Stimulated activated CD8-positive, alpha-beta memory T cell treated with anti-CD3 and anti-CD28 coated beads, Interleukin-2, amount 100 ng/mL, for 48 hours (primary cell): ENCODE measurements around the gene PEX14.

Experiments
- DNase-seq, 2 donors: peaks; one replicate each; pipeline ENCODE4 v3.0.0-alpha.2; 2020; ENCODE audit warnings: low read depth in 2 of 2

Gene PEX14

GRCh38 chr1:10593750-10594149 is 119.0 kb downstream of the PEX14 start:
- no peak for DNase-seq

DNA sequence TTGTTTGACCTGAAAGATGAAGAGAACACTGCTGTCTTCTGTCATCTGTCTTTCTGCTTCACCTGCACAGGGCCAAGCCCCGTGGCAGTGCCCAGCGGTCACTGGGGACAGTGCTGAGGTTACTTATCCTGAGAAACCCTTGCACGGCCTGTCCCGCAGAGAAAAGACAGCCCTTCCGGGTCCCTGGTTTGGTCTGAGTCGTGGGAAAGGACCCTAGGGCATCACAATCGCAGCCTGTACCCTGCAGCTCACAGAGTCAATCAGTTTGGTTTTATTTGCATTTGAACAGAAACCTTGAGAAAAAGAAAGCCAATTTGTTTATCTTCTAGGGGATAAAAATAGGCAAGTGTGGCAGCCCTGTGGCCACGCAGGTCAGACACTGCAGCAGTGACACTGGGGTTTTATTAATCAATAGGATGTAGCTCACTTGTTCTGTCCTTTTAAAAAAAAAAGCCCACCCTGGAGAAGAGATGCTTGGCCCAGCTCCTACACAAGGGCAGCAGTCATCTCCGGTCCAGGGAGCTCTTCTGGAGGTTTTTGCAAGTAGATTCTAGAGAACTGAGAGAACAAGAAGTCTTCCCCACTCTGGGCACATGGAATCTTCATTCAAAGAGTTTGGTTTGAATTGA is 120.0 kb downstream of the PEX14 start:
- DNase-seq, result no peak

DNA sequence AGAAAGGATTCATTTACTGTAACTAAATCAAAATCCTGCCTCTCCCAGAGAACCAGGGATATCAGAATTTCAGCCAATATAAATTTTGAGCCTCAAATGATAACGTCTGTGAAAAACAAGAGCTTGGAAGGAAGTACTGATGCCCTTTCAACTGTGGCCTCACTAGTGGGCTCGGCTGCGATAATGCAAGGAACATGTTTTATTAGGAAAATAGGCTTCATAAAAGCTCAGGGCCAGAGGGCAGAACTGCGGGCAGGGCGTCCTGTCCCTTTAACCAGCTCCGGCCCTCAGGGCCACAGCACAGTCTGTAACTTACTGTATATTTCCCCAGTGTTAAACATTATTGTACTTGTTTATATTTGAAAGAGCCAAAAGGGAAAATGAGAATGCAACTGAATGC is 122.0 kb downstream of the PEX14 start:
- DNase-seq, result no peak

DNA sequence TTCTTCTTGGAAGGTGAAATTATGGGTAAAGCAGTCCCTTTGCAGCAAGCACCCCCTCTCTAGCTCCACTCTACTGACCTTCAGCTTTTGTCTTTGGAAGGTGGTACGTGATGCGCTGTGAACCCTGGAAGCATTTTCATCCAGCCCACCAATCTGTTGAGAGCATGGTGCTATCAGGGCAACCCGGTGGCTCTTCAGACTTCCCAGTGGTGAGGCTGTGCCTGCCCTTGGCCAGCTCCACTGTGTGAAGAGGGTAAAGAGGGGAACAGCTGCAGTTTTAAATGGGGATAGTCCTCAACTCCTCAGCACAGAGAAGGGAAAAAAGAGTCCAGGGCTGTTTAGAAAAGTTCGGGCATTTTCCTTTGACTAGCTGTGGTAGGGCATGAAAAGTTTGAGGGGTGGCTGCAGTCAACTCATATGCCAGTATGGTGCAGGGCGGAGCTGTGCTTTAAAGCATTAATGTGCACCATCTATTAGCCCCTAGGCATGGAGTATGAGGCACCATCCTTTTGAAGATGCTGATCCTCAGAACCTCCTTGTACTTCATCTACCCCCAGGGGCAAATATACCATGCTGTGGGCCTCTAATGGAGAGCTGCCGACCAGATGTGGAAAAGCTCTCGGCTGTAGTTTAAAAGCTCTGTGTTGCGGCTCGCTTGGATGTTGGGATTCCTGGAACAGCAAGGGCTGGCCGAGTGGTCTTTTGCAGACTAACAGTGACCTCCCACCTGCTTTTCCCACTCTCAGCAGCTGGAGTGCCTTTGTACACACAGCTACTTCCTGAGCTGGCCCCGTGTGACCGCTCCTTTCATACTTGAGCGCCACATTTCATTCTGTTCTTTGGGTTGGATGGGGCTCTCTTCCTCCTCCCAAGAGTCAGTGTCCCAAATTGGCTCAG is 123.0 kb downstream of the PEX14 start:
- DNase-seq, result no peak

GRCh38 chr1:10598389-10598702 is 123.6 kb downstream of the PEX14 start:
- no peak for DNase-seq

DNA sequence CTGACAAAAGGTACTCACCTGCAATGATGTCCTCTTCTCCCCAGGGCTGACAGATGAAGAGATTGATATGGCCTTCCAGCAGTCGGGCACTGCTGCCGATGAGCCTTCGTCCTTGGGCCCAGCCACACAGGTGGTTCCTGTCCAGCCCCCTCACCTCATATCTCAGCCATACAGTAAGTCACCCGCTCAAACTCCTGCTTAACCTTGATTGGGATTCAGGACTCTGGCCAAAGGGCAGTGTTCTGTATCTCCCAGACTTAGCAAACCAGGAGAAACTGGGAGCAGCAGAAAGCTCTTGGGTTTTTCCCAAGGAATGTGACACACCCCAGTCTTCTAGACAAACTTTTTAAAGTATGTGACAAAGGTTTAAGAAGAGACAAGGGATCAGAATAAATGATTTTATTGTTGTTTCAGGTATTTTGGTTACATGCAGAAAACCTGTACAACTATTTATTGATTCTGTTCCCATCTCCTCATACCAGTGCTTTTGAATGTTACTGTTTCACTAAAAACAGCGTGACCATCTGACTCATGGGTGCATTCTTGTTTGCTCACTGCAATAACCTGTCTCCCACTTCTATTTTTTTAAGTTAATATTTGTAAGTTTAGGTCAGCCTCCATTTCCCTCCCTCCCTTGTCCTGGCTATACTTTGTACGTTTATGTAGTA is 124.6 kb downstream of the PEX14 start:
- no peak for DNase-seq

DNA sequence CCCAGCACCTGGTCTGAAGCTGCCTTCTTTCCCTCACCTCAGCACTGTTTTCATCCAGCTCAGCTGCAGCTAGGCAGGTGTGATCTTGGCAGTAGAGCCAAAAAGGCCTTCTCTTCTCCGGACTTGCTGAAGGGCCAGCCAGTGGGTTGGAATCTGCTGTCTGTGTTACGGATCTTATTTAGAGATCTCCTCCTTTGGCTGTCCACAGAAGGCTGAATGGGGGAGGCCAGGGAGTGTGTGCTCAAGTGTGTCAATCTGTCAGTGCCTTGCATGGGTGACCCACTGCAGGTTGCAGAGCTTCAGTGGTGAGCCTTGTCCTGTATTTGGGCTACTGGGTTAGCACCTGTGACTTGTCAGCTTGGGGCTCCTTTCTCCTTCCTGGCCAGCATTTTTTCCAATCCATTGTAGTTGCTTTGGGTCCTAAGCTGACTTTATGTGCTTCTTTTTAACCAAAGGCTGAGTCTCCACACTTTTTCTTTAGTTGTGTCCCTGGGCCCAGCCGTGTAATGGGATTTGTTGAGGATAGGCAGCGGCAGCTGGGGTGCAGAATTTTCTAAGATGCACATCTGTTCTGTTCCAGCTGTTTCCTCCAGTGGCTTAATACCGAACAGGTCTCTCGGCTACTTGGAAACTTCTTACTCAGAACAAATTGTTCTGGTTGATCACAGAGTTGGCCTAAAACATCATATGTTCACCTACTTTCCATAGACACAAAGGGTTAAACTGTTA is 126.8 kb downstream of the PEX14 start:
- DNase-seq, result no peak

DNA sequence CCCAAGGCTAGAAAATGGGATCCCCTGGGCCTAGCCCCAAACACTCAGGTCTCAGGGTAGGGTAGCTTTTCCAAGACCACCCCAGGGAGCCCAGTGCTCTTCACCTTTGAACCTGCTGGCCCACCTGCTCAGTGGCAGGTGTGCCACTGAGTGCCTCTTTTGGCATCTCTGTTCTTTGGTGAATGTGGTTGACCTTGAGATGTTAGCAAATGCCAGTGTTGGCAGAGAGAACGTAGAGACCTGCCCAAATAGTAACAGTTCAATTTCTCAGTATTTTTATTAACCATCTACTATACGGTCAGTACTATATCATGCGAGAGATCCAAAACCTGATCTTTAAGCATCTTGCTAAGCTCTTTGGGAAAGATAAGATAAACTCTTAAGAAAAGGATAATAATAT is 128.2 kb downstream of the PEX14 start:
- DNase-seq, result no peak

DNA sequence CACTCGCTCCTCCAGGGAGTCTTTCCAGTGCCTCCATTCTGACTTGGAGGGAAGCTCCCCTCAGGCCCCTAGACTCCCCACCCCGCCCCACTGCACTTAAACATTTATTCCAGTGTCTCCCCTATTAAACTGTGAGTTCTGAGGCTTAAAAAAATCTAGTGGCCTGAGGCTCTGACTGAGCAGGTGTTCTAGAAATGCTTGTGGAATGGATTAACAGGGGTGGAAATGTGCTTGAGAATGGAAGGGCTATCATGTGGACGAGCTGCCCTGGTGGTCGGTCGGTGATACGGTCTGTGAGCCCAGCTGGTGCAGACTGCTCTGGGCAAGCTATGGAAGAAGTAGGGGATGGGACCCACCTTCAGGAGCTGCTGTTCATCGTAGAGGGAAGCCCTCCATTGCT is 130.2 kb downstream of the PEX14 start:
- DNase-seq, result no peak

- no peak for DNase-seq
Measured at GRCh38 chr1:10606064-10606463, 131.3 kb downstream of the PEX14 start.

DNA sequence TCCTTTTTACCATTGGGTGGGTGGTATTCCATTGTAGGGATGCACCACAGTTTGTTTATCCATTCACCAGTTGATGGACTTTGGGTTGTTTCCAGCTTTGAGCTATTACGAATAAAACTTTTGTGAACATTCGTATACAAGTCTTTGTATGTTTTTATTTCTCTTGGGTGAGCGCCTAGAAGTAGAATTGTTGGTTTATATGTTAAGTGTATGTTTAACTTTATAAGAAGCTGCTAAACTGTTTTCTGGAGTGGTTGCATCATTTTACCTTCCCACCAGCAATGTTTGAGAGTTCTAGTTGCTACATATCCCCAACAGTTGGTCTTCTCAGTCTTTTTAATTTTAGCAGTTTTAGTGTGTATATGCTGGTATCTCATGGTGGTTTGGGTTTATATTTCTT is 132.5 kb downstream of the PEX14 start:
- no peak for DNase-seq

GRCh38 chr1:10608690-10609089 is 133.9 kb downstream of the PEX14 start:
- no peak for DNase-seq

GRCh38 chr1:10610901-10611600 is 136.3 kb downstream of the PEX14 start:
- no peak for DNase-seq

GRCh38 chr1:10612436-10613160 is 137.8 kb downstream of the PEX14 start:
- DNase-seq, result no peak

DNA sequence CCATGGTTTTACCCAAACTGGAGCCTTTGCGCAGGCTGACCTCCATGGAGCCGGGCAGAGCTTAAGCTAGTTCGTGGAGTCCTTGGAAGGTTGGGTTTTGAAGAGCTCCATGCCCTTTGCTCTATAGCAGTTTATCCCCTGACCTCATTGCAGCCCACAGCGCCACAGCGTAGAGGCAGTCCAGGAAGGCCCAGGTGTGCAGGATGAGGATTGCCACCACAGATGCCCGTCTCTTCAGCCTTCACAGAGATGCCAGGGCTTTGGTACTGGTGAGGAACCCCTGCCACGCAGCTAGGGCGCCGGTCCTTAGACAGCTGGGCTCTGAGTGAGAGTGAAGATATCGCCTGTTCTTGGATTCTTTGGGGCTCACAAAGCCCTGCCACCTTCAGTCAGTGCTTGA is 138.6 kb downstream of the PEX14 start:
- DNase-seq, result no peak

- DNase-seq, result no peak
Measured at GRCh38 chr1:10613861-10614260, 139.1 kb downstream of the PEX14 start.

DNA sequence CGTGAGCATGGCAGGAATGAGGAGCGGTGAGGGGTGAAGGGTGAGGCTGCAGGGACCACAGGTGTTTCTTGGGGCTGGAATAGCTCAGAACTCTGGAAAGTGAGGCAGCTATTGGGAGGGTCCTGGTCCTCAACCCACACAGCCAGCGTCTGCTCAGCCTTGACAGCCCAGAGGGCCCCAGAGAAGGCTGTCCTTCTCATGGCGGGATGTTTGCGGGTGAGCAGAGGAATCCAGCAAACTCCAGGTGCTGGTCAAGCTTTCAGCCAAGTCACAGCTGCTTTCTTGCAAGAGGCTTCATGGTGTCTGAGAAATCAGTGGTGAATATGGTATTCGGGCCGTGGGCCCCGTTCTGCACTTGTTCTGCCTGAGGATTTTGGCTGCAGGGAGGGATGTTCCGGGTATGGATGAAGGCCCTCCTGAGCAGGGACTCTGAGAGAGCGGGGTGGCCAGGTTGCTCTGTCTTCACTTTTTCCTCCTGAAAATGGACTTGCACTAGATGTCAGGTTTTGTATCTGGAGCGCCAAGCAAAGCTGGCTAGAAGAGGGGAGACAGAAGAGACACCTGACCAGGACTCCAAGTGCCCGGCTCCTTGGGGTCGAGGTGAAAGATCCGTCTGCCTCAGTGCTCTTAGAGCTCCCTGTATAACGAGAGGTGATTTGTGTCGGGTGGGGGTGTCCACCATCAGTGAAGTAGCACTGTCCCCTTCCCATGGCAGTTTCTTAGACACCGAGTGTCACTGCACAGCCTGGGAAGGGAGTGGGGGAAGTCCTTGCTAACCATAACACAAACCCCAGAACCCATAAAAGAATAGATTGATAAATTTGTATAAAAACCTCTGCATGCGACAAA is 139.9 kb downstream of the PEX14 start:
- DNase-seq, result no peak

- no peak for DNase-seq
Measured at GRCh38 chr1:10615332-10615731, 140.6 kb downstream of the PEX14 start.

- no peak for DNase-seq
Measured at GRCh38 chr1:10615932-10616671, 141.4 kb downstream of the PEX14 start.
